Thymus (tissue), 11 donors: ENCODE results near the gene PAFAH1B2. TPM values are rescaled to one million over a fixed set of nuclear protein-coding genes. Genes with fewer than 3 reads are reported as not detected.
"Not testable (repeated sequence)": the region's sequence is repeated elsewhere in the genome, so short reads cannot be mapped to it uniquely, and the experiment has no call there.

ENCODE experiments used
- DNase-seq, 9 donors: peaks; one replicate each; pipeline ENCODE4 v3.0.0-alpha.2; 2013; ENCODE audit warnings: low spot score in 9 of 9, low read depth in 6 of 9, missing footprints in 1 of 9
- H3K27ac ChIP-seq, 2 donors: one replicate each; pipeline ENCODE4 v1.5.1; 2013; ENCODE audit warnings: control low read depth in 1 of 2, low read depth in 1 of 2, low read length in 1 of 2, mild to moderate bottlenecking in 1 of 2, moderate library complexity in 1 of 2
- H3K27me3 ChIP-seq, 2 donors: one replicate each; pipeline ENCODE4 v1.5.1; 2013; ENCODE audit warnings: low read length in 1 of 2; ENCODE audit not compliant: control insufficient read depth in 2 of 2, insufficient read depth in 1 of 2
- H3K36me3 ChIP-seq, 2 donors: one replicate each; pipeline ENCODE4 v1.5.1; 2013; ENCODE audit warnings: low read length in 1 of 2, mild to moderate bottlenecking in 1 of 2, moderate library complexity in 1 of 2; ENCODE audit not compliant: control insufficient read depth in 2 of 2, insufficient read depth in 2 of 2
- H3K4me1 ChIP-seq, 2 donors: one replicate each; pipeline ENCODE4 v1.5.1; 2013; ENCODE audit warnings: low read length in 2 of 2; ENCODE audit not compliant: control insufficient read depth in 2 of 2, insufficient read depth in 2 of 2
- H3K4me3 ChIP-seq, 2 donors: one replicate each; pipeline ENCODE4 v1.5.1; 2013; ENCODE audit warnings: low read length in 2 of 2, control low read depth in 1 of 2, mild to moderate bottlenecking in 1 of 2
- H3K9me3 ChIP-seq, 2 donors: one replicate each; pipeline ENCODE4 v1.5.1; 2013; ENCODE audit warnings: low read length in 1 of 2, mild to moderate bottlenecking in 1 of 2; ENCODE audit not compliant: control insufficient read depth in 2 of 2, insufficient read depth in 1 of 2
- WGBS: extraction: QIAGEN DNeasy Blood & Tissue Kit; methylation state at CpG from one replicate; pipeline ENCODE4 v1.1.7; 2013; 5-methylcytosine and 5-hydroxymethylcytosine counted together
- polyA plus RNA-seq: library from polyadenylated mRNA; stranded (reverse); fragments of 200-250 nt; gene quantifications from one replicate; pipeline ENCODE4 v1.2.3, GENCODE V29; 2013
- total RNA-seq: library from RNA; stranded (reverse); fragments of 120-200 nt; gene quantifications from one replicate; pipeline ENCODE4 v1.2.4, GENCODE V29; 2013
- donor health status: healthy.

PAFAH1B2 gene
- total and polyA plus RNA-seq, 2 donors = 35.2 to 41.9 TPM

GRCh38 chr11:117209351-117210125 is 65.5 kb downstream of the PAFAH1B2 start:
- WGBS = 99% methylated on average over 7 of the region's 8 CpGs
- DNase-seq = not testable (repeated sequence)

GRCh38 chr11:117210620-117211019 is 66.5 kb downstream of the PAFAH1B2 start:
- Histone ChIP-seq H3K9me3 (no peaks in the 10 kb centered on the region), H3K36me3 (peaks cover 23 to 41% of the 10 kb centered on the region in 2 donors), H3K27me3 (no peaks in the 10 kb centered on the region), H3K27ac (no peak overlapping the region), H3K4me3 (no peak overlapping the region), H3K4me1 (no peaks in the 10 kb centered on the region)
- 99% methylated on average over 3 of the region's 3 CpGs for WGBS
- no peak for DNase-seq

More at GRCh38 chr11:117209351-117210125, 65.5 kb downstream of the PAFAH1B2 start:
- H3K27me3 ChIP-seq, H3K4me1 ChIP-seq, H3K4me3 ChIP-seq, H3K27ac ChIP-seq, H3K9me3 ChIP-seq: not testable (repeated sequence)
- peaks cover 26 to 48% of the 10 kb centered on the region in 2 donors for H3K36me3 ChIP-seq

- WGBS = 98% methylated on average over 11 of the region's 11 CpGs
- Histone ChIP-seq H3K27me3 (no peaks in the 10 kb centered on the region), H3K36me3 (peaks cover 42 to 55% of the 10 kb centered on the region in 2 donors), H3K4me3 (no peak overlapping the region), H3K27ac (no peak overlapping the region), H3K4me1 (no peaks in the 10 kb centered on the region), H3K9me3 (no peaks in the 10 kb centered on the region)
- DNase-seq = no peak
Observed at GRCh38 chr11:117212697-117213355, 68.7 kb downstream of the PAFAH1B2 start.

GRCh38 chr11:117214404-117215110 is 70.5 kb downstream of the PAFAH1B2 start:
- DNase-seq = no peak
- Histone ChIP-seq H3K4me3 (no peak overlapping the region), H3K27ac (no peak overlapping the region), H3K36me3 (peaks cover 60 to 69% of the 10 kb centered on the region in 2 donors), H3K27me3 (no peaks in the 10 kb centered on the region), H3K4me1 (no peaks in the 10 kb centered on the region), H3K9me3 (no peaks in the 10 kb centered on the region)
- 98% methylated on average over 7 of the region's 7 CpGs for WGBS

- DNase-seq = no peak
- 96% methylated on average over 11 of the region's 11 CpGs for WGBS
- Histone ChIP-seq H3K27ac (no peak overlapping the region), H3K4me1 (no peaks in the 10 kb centered on the region), H3K4me3 (no peak overlapping the region), H3K27me3 (no peaks in the 10 kb centered on the region), H3K36me3 (peaks cover 74 to 84% of the 10 kb centered on the region in 2 donors), H3K9me3 (no peaks in the 10 kb centered on the region)
Observed at GRCh38 chr11:117217141-117218084, 73.3 kb downstream of the PAFAH1B2 start.

- Histone ChIP-seq H3K4me1 (no peaks in the 10 kb centered on the region), H3K27me3 (no peaks in the 10 kb centered on the region), H3K27ac (no peak overlapping the region), H3K36me3 (peaks cover 76 to 83% of the 10 kb centered on the region in 2 donors), H3K9me3 (no peaks in the 10 kb centered on the region), H3K4me3 (no peak overlapping the region)
- no peak for DNase-seq
- 94% methylated on average over 15 of the region's 15 CpGs for WGBS
Observed at GRCh38 chr11:117218133-117218915, 74.2 kb downstream of the PAFAH1B2 start.

- no peak overlapping the region for H3K4me3 ChIP-seq
- no peaks in the 10 kb centered on the region for H3K4me1 ChIP-seq
- no peak overlapping the region for H3K27ac ChIP-seq
- H3K27me3 ChIP-seq = no peaks in the 10 kb centered on the region
- no peak for DNase-seq
- WGBS = 98% methylated on average over 9 of the region's 9 CpGs
- H3K36me3 ChIP-seq = peaks cover 78 to 90% of the 10 kb centered on the region in 2 donors
- H3K9me3 ChIP-seq = no peaks in the 10 kb centered on the region
Observed at GRCh38 chr11:117219001-117219400, 74.9 kb downstream of the PAFAH1B2 start.

- Histone ChIP-seq H3K27me3 (no peaks in the 10 kb centered on the region), H3K9me3 (no peaks in the 10 kb centered on the region), H3K27ac (no peak overlapping the region), H3K36me3 (peaks cover 78 to 90% of the 10 kb centered on the region in 2 donors), H3K4me1 (no peaks in the 10 kb centered on the region), H3K4me3 (no peak overlapping the region)
- WGBS = 98% methylated on average over 8 of the region's 8 CpGs
- DNase-seq = no peak
Observed at GRCh38 chr11:117219455-117219854, 75.4 kb downstream of the PAFAH1B2 start.
